ENCODE data around the gene DDIT4. TPM values are rescaled to one million over a fixed set of nuclear protein-coding genes. Genes with fewer than 3 reads are reported as not detected.
A peak's percentile ranks its signal among the peaks of the same experiment; 100 is the strongest.

DDIT4 gene
- total RNA-seq, 1 experiment from 2014 or later: 157 TPM

DNA sequence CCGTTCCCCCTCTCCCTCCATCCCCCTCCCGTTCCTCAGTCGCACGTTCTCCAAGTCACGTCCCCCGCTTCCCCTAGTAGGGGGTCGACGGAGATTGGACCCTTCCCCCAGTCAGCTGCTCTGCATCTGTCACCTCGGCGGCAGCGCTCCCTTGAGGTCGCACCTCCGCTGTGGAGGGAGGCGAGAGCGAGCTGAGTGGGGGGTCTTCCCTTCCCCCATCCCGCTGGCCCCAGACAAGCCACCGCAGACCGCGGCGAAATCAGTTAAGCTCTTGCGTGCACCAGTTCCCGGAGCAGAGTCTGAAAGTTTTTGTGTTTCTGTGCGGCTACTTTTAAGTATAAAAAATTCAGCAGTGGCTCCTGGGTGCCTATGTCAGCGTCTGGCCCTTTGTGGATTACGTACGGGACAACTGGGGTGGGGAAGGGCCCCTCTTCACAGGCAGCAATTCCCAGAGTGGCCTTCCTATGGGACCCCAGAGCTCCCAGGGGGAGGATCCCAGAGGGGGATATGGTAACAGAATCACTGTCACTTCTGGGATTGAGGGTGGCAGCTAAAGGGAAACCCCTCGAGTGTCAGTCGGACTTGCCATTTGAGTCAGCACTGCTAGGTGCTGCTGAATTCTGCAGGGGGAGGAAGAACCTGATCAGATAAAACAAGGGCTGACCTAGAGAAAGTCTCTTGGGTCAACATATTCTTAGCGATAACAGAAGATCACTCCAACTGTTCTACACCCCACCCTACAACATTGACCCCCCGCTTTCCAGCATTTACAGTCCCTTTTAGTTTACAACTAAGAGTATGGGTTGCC is 12.5 kb upstream of the DDIT4 start:
- BruUV-seq (replicated peaks): no TSS peak
- Histone ChIP-seq H3K4me3 (ENCODE audit: low read depth in 2 of 2, low read length in 2 of 2) (peak overlapping the region; percentile 57 to 58), H3K36me3 (ENCODE audit: control insufficient read depth, insufficient read depth, low read length) (no peaks in the 10 kb centered on the region), H3K4me1 (ENCODE audit: control insufficient read depth, insufficient read depth, low read length) (peaks cover 30% of the 10 kb centered on the region), H3K27ac (ENCODE audit: low read length) (peak overlapping the region; percentile 89), H3K9me3 (ENCODE audit: control insufficient read depth, insufficient read depth, low read depth, low read length) (no peaks in the 10 kb centered on the region), H3K27me3 (ENCODE audit: control insufficient read depth, insufficient read depth, low read length) (no peaks in the 10 kb centered on the region)
- intact Hi-C loops (cut with micrococcal nuclease; ENCODE audit: unreplicated experiment): no loop called here
- no peak for DNase-seq (ENCODE audit: low read depth, low spot score)
- in situ Hi-C loops (cut with HindIII; ENCODE audit: low pct_unique_long_range_greater_than_20kb, low sequenced_read_pairs): no loop called here
- TF ChIP-seq SIN3A (IDR thresholded peaks at IDR 0.05; ENCODE audit: borderline replicate concordance, insufficient read depth, low read depth, low read length): 0 out of 2 replicates have a peak, but pooled peaks have one; percentile 1
- TF ChIP-seq POLR2AphosphoS5 (IDR thresholded peaks at IDR 0.05; ENCODE audit: low read depth, low read length): no peak
- no peak for TF ChIP-seq TCF7L2 (IDR thresholded peaks at IDR 0.05; ENCODE audit: low read depth, low read length)
- TF ChIP-seq, protein P1, sequence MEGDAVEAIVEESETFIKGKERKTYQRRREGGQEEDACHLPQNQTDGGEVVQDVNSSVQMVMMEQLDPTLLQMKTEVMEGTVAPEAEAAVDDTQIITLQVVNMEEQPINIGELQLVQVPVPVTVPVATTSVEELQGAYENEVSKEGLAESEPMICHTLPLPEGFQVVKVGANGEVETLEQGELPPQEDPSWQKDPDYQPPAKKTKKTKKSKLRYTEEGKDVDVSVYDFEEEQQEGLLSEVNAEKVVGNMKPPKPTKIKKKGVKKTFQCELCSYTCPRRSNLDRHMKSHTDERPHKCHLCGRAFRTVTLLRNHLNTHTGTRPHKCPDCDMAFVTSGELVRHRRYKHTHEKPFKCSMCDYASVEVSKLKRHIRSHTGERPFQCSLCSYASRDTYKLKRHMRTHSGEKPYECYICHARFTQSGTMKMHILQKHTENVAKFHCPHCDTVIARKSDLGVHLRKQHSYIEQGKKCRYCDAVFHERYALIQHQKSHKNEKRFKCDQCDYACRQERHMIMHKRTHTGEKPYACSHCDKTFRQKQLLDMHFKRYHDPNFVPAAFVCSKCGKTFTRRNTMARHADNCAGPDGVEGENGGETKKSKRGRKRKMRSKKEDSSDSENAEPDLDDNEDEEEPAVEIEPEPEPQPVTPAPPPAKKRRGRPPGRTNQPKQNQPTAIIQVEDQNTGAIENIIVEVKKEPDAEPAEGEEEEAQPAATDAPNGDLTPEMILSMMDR (IDR thresholded peaks at IDR 0.05): no peak
- CTCF ChIA-PET: interaction anchor here (0.6 to 0.9 kb wide), 3 partner anchors 13 to 92 kb away, joined by 3 to 6 read pairs (median 5); no protein-coding TSS in a partner anchor
- POLR2A ChIA-PET: interaction anchor here (0.6 kb wide), 1 partner anchor 537 kb away, joined by 5 read pairs; no protein-coding TSS in a partner anchor
- ATAC-seq: peak; percentile 47

DNA sequence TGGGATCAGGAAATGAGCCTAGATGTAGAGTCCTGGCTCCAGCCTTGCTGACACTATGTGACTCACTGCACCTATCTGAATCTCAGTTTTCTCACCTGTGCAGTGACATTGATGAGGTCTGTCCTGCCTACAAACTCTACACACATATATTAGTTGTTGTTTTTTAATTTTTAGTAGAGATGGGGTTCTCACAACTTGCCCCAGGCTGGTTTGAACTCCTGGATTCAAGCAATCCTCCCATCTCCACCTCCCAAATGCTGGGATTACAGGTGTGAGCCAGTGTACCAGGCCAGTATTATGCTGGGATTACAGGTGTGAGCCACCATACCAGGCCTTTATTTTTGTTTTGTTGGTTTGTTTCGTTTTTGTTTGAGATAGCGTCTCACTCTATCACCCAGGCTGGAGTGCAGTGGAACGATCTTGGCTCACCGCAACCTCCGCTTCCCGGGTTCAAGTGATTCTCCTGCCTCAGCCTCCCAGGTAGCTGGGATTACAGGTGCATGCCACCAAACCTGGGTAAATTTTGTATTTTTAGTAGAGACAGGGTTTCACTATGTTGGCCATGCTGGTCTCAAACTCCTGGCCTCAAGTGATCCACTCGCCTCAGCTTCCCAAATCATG is 11.8 kb upstream of the DDIT4 start:
- Histone ChIP-seq H3K4me3 (ENCODE audit: low read depth in 2 of 2, low read length in 2 of 2) (peak overlapping the region in 1 of 2 experiments; percentile 58; a peak in 2 of 4 replicates), H3K4me1 (ENCODE audit: control insufficient read depth, insufficient read depth, low read length) (peaks cover 30% of the 10 kb centered on the region), H3K27me3 (ENCODE audit: control insufficient read depth, insufficient read depth, low read length) (no peaks in the 10 kb centered on the region), H3K9me3 (ENCODE audit: control insufficient read depth, insufficient read depth, low read depth, low read length) (no peaks in the 10 kb centered on the region), H3K27ac (ENCODE audit: low read length) (peak overlapping the region; percentile 89), H3K36me3 (ENCODE audit: control insufficient read depth, insufficient read depth, low read length) (no peaks in the 10 kb centered on the region)
- CTCF ChIA-PET: no interaction called here
- intact Hi-C loops (cut with micrococcal nuclease; ENCODE audit: unreplicated experiment) (no loop called here), in situ Hi-C loops (cut with HindIII; ENCODE audit: low pct_unique_long_range_greater_than_20kb, low sequenced_read_pairs) (no loop called here)
- TF ChIP-seq TCF7L2 (IDR thresholded peaks at IDR 0.05; ENCODE audit: low read depth, low read length): no peak
- TF ChIP-seq POLR2AphosphoS5 (IDR thresholded peaks at IDR 0.05; ENCODE audit: low read depth, low read length): no peak
- TF ChIP-seq SIN3A (IDR thresholded peaks at IDR 0.05; ENCODE audit: borderline replicate concordance, insufficient read depth, low read depth, low read length): no peak
- no peak for TF ChIP-seq REST (IDR thresholded peaks at IDR 0.05; ENCODE audit: insufficient read depth in 1 of 2, low read depth in 2 of 2, low read length in 1 of 2)
- TF ChIP-seq, protein P1 (IDR thresholded peaks at IDR 0.05): no peak
- ATAC-seq: no peak; the same call in 1 of the 2 replicates
- BruUV-seq (replicated peaks): no TSS peak
- POLR2A ChIA-PET: no interaction called here
- no peak for DNase-seq (ENCODE audit: low read depth, low spot score)
